Karpas-422 (cell line): ENCODE results near the gene GINS2. TPM values are rescaled to one million over a fixed set of nuclear protein-coding genes. Genes with fewer than 3 reads are reported as not detected.

Experiments
- small RNA-seq: library from RNA; depleted of rRNA; stranded (forward); fragments of <200 nt; gene quantifications from one replicate; pipeline ENCODE3, GENCODE V24; 2014
- total RNA-seq: library from RNA; depleted of rRNA; stranded (reverse); fragments of >200 nt; shearing (Covaris generic); gene quantifications from 2 replicates; pipeline ENCODE4 v1.2.3, GENCODE V29; 2014; ENCODE audit warnings: low replicate concordance; rRNA removed

Gene GINS2
- total RNA-seq, 1 experiment from 2014 or later: 14.2 TPM

Small RNA genes lying within 50 kb of the gene (small RNA-seq; reads per million reads assigned to genes)
- gene RN7SL381P: not detected

Other genes with a start within 250 kb of the GINS2 start
- gene GSE1, start 75.6 kb downstream of the GINS2 start, total RNA-seq: 1.9 and 6.0 TPM in 2 replicates
- 13.3 and 24.5 TPM in 2 replicates for gene C16orf74, start 62.1 kb upstream of the GINS2 start, total RNA-seq
- gene EMC8, start 110.6 kb upstream of the GINS2 start, total RNA-seq: 24.2 and 76.8 TPM in 2 replicates
- gene COX4I1, start 110.7 kb upstream of the GINS2 start, total RNA-seq: 417 and 584 TPM in 2 replicates
- 285 and 592 TPM in 2 replicates for gene IRF8, start 210.2 kb upstream of the GINS2 start, total RNA-seq